Choroid plexus epithelial cell (primary cell): ENCODE data around the gene ARMH1.

ENCODE experiments used
- DNase-seq: peaks from one replicate; pipeline ENCODE4 v3.0.0-alpha.2; 2010; ENCODE audit warnings: low read depth
- H3K4me3 ChIP-seq: 2 replicates; pipeline ENCODE4 v1.5.1; 2011; ENCODE audit warnings: low read depth, mild to moderate bottlenecking, control low read depth, low read length, moderate library complexity
- CTCF ChIP-seq: conservative IDR thresholded peaks from 2 replicates; pipeline ENCODE4 v1.5.1; 2011; ENCODE audit warnings: low read depth, mild to moderate bottlenecking, control low read depth, inconsistent platforms, low read length, moderate library complexity

The ARMH1 gene

GRCh38 chr1:44640200-44640853 lies 34.2 kb upstream of the ARMH1 start:
- H3K4me3 ChIP-seq = no peak overlapping the region
- no peak for TF ChIP-seq CTCF
- DNase-seq = no peak

DNA sequence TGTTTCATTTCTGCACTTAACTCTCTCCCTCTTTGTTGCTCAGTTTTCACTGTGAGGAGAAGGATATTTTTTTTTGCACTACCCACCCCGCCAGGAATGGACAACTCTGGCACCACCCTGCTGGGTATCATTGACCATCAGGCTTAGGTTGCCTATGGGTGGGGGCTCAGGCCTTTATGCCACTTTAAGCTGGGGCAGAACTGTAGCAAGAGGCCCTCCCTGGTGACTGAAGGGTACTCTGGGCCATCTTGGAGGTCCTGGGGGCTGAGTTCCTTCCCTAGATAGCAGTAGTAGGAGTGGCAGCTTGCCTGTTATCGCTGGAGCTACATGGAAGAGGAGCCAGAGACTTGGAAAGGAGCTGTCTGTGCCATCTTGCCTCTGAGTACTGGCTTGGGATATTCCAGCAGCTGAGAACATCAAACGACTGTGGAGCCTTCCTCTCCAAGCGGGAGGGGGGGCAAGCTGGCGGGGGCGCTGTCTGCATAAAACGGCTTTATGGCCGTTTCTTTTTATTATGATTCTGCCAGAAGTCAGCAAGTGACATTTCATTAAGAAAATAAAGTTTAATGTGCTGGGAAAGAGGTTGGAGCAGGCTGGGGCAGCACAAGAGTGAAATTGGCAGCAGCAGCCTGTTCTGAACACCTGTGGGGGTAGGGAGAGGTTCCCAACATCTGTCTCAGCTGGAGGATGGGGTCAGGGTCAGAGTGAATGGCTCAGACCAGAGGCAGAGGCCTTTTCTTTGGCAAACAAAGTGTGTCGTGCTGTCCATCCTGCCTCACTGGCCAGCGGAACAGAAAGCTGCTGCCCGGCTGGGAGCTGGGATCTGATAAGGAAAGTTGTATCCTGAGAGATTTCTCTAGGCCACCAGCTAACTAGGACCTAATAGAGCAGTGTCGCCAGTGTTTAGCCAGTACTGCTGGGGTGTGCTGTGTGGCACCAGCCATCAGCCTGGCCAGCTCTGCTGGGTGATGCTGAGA lies 33.1 kb upstream of the ARMH1 start:
- no peak overlapping the region for H3K4me3 ChIP-seq
- no peak for DNase-seq

DNA sequence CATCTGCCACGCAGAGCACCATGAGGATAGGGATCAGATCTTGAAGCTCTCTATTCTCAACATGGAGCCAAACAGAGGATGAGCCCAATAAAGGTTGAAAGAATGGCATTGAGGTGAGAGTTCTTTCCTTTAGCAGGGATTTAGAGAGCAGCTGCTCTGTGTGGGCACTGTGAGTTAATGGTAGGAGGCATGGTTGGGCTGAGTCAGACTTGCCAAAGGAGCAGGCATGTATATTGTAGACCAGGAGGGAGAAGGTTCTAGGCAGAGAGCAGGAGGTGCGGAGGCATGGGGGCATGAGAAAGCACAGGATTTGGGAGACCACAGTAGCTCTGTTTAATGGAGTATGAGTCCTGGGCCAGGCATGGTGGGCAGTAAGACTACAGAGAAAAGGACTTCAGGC lies 32.3 kb upstream of the ARMH1 start:
- H3K4me3 ChIP-seq = no peak overlapping the region
- DNase-seq = no peak
- TF ChIP-seq CTCF = no peak

More for the DNA sequence above, 33.1 kb upstream of the ARMH1 start:
- no peak for TF ChIP-seq CTCF

DNA sequence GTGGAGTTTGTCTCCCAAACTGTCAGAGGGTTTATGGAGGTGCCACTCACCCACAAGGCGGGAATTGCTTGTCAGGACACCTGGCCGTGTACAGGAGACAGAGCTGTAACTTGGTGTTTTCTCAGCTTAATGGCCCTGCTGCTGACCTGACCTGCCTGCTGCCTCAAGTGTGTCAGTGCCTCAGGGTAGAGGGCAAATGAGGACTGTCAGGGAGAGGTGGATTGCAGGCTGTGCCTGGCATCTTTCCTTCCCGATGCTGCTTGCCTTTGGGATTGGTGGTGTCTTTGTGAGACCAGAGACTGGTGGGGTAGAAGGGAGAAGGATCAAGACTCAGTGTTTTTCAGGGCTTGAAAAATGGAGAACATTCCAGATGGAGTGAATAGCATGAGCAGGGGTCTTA lies 31.6 kb upstream of the ARMH1 start:
- TF ChIP-seq CTCF = no peak
- DNase-seq = no peak
- no peak overlapping the region for H3K4me3 ChIP-seq

GRCh38 chr1:44643721-44644334 lies 30.7 kb upstream of the ARMH1 start:
- no peak for DNase-seq
- no peak for TF ChIP-seq CTCF

DNA sequence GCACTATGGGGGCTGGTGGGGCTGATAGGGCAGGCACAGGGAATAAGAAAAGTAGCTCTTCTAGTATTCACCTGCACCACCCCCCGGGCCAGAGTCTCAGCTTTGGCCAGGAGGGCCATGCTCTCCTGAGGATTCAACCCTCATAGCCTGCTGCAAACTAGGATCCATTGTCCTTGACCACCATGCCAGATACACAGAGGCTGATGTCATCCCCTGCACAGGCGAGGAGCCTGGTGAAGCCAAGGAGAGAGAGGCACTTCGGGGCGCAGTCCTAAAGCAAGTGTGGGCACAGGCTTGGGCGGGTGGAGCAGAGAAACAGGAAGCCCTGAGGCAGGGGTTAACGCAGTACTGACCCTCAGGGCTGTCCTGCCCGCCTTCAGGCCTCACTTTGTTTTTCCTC lies 29.7 kb upstream of the ARMH1 start:
- no peak overlapping the region for H3K4me3 ChIP-seq
- no peak for TF ChIP-seq CTCF
- DNase-seq = no peak

More at GRCh38 chr1:44643721-44644334, 30.7 kb upstream of the ARMH1 start:
- H3K4me3 ChIP-seq = no peak overlapping the region
